Muscle layer of colon (tissue), 2 donors: ENCODE data around the gene AGBL1.

Experiments used
- H3K27ac ChIP-seq: one replicate; pipeline ENCODE4 v1.7.0; 2013; ENCODE audit warnings: low read depth, mild to moderate bottlenecking, low read length, moderate library complexity
- H3K27me3 ChIP-seq, 2 donors: one replicate each; pipeline ENCODE4 v1.7.0; 2013; ENCODE audit warnings: low read length in 2 of 2, mild to moderate bottlenecking in 2 of 2; ENCODE audit not compliant: insufficient read depth in 2 of 2, control insufficient read depth in 1 of 2
- H3K36me3 ChIP-seq: one replicate; pipeline ENCODE4 v1.7.0; 2013; ENCODE audit warnings: mild to moderate bottlenecking, low read length; ENCODE audit not compliant: insufficient read depth
- H3K4me1 ChIP-seq: one replicate; pipeline ENCODE4 v1.7.0; 2013; ENCODE audit warnings: mild to moderate bottlenecking, low read length; ENCODE audit not compliant: insufficient read depth
- H3K4me3 ChIP-seq, 2 donors: one replicate each; pipeline ENCODE4 v1.7.0; 2013; ENCODE audit warnings: low read length in 2 of 2, low read depth in 1 of 2, mild to moderate bottlenecking in 1 of 2, moderate library complexity in 1 of 2
- H3K9ac ChIP-seq: one replicate; pipeline ENCODE4 v1.7.0; 2013; ENCODE audit warnings: low read length
- H3K9me3 ChIP-seq: one replicate; pipeline ENCODE4 v1.7.0; 2013; ENCODE audit warnings: mild to moderate bottlenecking, low read length
- donor health status: abdominal sarcoma.
- donor health status: Adenocarcinoma of cecum.

The AGBL1 gene

GRCh38 chr15:86711476-86711875 is 631.8 kb downstream of the AGBL1 start:
- H3K4me1 ChIP-seq: peaks cover 11% of the 10 kb centered on the region
- H3K27me3 ChIP-seq: no peaks in the 10 kb centered on the region
- no peak overlapping the region for H3K27ac ChIP-seq
- no peak overlapping the region for H3K9ac ChIP-seq
- H3K9me3 ChIP-seq: no peaks in the 10 kb centered on the region
- no peak overlapping the region for H3K4me3 ChIP-seq
- H3K36me3 ChIP-seq: no peaks in the 10 kb centered on the region

- Histone ChIP-seq H3K4me3 (no peak overlapping the region), H3K27me3 (no peaks in the 10 kb centered on the region), H3K9ac (no peak overlapping the region), H3K27ac (no peak overlapping the region), H3K36me3 (no peaks in the 10 kb centered on the region), H3K9me3 (no peaks in the 10 kb centered on the region), H3K4me1 (peaks cover 11% of the 10 kb centered on the region)
Measured at GRCh38 chr15:86714241-86714640, 634.6 kb downstream of the AGBL1 start.

GRCh38 chr15:86725628-86726027 is 646.0 kb downstream of the AGBL1 start:
- H3K4me1 ChIP-seq: no peaks in the 10 kb centered on the region
- H3K4me3 ChIP-seq: no peak overlapping the region
- H3K9ac ChIP-seq: no peak overlapping the region
- no peaks in the 10 kb centered on the region for H3K27me3 ChIP-seq
- H3K9me3 ChIP-seq: no peaks in the 10 kb centered on the region
- no peak overlapping the region for H3K27ac ChIP-seq
- no peaks in the 10 kb centered on the region for H3K36me3 ChIP-seq

- no peaks in the 10 kb centered on the region for H3K9me3 ChIP-seq
- H3K36me3 ChIP-seq: no peaks in the 10 kb centered on the region
Measured at GRCh38 chr15:86735247-86736040, 655.8 kb downstream of the AGBL1 start.

GRCh38 chr15:86741917-86742316 is 662.2 kb downstream of the AGBL1 start:
- Histone ChIP-seq H3K9ac (no peak overlapping the region), H3K36me3 (no peaks in the 10 kb centered on the region), H3K4me3 (no peak overlapping the region), H3K9me3 (no peaks in the 10 kb centered on the region), H3K27me3 (no peaks in the 10 kb centered on the region), H3K27ac (no peak overlapping the region), H3K4me1 (no peaks in the 10 kb centered on the region)

More at GRCh38 chr15:86735247-86736040, 655.8 kb downstream of the AGBL1 start:
- H3K27me3 ChIP-seq: no peaks in the 10 kb centered on the region
- H3K4me1 ChIP-seq: no peaks in the 10 kb centered on the region
- H3K9ac ChIP-seq: no peak overlapping the region
- H3K27ac ChIP-seq: no peak overlapping the region
- no peak overlapping the region for H3K4me3 ChIP-seq

GRCh38 chr15:86743283-86743903 is 663.7 kb downstream of the AGBL1 start:
- Histone ChIP-seq H3K4me1 (no peaks in the 10 kb centered on the region), H3K27me3 (no peaks in the 10 kb centered on the region), H3K36me3 (no peaks in the 10 kb centered on the region), H3K27ac (no peak overlapping the region), H3K9ac (no peak overlapping the region), H3K9me3 (no peaks in the 10 kb centered on the region), H3K4me3 (no peak overlapping the region)

- no peaks in the 10 kb centered on the region for H3K4me1 ChIP-seq
- H3K27ac ChIP-seq: no peak overlapping the region
- H3K27me3 ChIP-seq: no peaks in the 10 kb centered on the region
- no peak overlapping the region for H3K4me3 ChIP-seq
- H3K36me3 ChIP-seq: no peaks in the 10 kb centered on the region
- H3K9ac ChIP-seq: no peak overlapping the region
- H3K9me3 ChIP-seq: no peaks in the 10 kb centered on the region
Measured at GRCh38 chr15:86744198-86744780, 664.6 kb downstream of the AGBL1 start.

- Histone ChIP-seq H3K27ac (no peak overlapping the region), H3K27me3 (no peaks in the 10 kb centered on the region)
Measured at GRCh38 chr15:86751116-86751515, 671.4 kb downstream of the AGBL1 start.

GRCh38 chr15:86754846-86755245 is 675.2 kb downstream of the AGBL1 start:
- Histone ChIP-seq H3K9me3 (no peaks in the 10 kb centered on the region), H3K9ac (no peak overlapping the region), H3K4me3 (no peak overlapping the region), H3K27ac (no peak overlapping the region), H3K27me3 (no peaks in the 10 kb centered on the region), H3K4me1 (no peaks in the 10 kb centered on the region), H3K36me3 (no peaks in the 10 kb centered on the region)

More at GRCh38 chr15:86751116-86751515, 671.4 kb downstream of the AGBL1 start:
- Histone ChIP-seq H3K9me3 (no peaks in the 10 kb centered on the region), H3K36me3 (no peaks in the 10 kb centered on the region), H3K9ac (no peak overlapping the region), H3K4me1 (no peaks in the 10 kb centered on the region), H3K4me3 (no peak overlapping the region)

GRCh38 chr15:86756688-86757087 is 677.0 kb downstream of the AGBL1 start:
- no peak overlapping the region for H3K27ac ChIP-seq
- no peak overlapping the region for H3K4me3 ChIP-seq
- H3K36me3 ChIP-seq: no peaks in the 10 kb centered on the region
- no peaks in the 10 kb centered on the region for H3K27me3 ChIP-seq
- H3K9ac ChIP-seq: no peak overlapping the region
- H3K9me3 ChIP-seq: no peaks in the 10 kb centered on the region
- H3K4me1 ChIP-seq: no peaks in the 10 kb centered on the region

- no peaks in the 10 kb centered on the region for H3K27me3 ChIP-seq
Measured at GRCh38 chr15:86759800-86760523, 680.3 kb downstream of the AGBL1 start.

More at GRCh38 chr15:86759800-86760523, 680.3 kb downstream of the AGBL1 start:
- Histone ChIP-seq H3K9ac (no peak overlapping the region), H3K4me3 (no peak overlapping the region), H3K36me3 (no peaks in the 10 kb centered on the region), H3K9me3 (no peaks in the 10 kb centered on the region), H3K27ac (no peak overlapping the region), H3K4me1 (no peaks in the 10 kb centered on the region)
